ENCODE results near the gene TMEM215. TPM values are rescaled to one million over a fixed set of nuclear protein-coding genes. Genes with fewer than 3 reads are reported as not detected.
"Not testable (repeated sequence)": the region's sequence is repeated elsewhere in the genome, so short reads cannot be mapped to it uniquely, and the experiment has no call there.

Gene TMEM215
- total and polyA plus RNA-seq, 4 donors = not detected

GRCh38 chr9:32764139-32764538 is 19.2 kb upstream of the TMEM215 start:
- DNase-seq (no peak), ATAC-seq (ENCODE audit: low FRiP score) (no peak)
- Histone ChIP-seq H3K36me3 (ENCODE audit: control insufficient read depth in 1 of 2, insufficient read depth in 2 of 2, low read length in 1 of 2) (no peaks in the 10 kb centered on the region), H3K4me3 (ENCODE audit: low read length in 2 of 2) (no peak overlapping the region), H3K27me3 (ENCODE audit: control insufficient read depth in 1 of 2, insufficient read depth in 2 of 2, low read length in 1 of 2) (peaks cover 0 to 2% of the 10 kb centered on the region in 2 donors), H3K4me1 (ENCODE audit: control insufficient read depth in 1 of 2, insufficient read depth in 2 of 2, low read length in 2 of 2) (no peaks in the 10 kb centered on the region), H3K9me3 (ENCODE audit: control insufficient read depth, low read length) (no peaks in the 10 kb centered on the region), H3K27ac (ENCODE audit: low read depth in 1 of 2, low read length in 2 of 2) (no peak overlapping the region)
- intact Hi-C loops (cut with DNase I) = no loop called here
- WGBS, 2 donors = 88 to 90% methylated on average over 5 of the region's 5 CpGs

GRCh38 chr9:32775283-32775682 is 8.1 kb upstream of the TMEM215 start:
- H3K36me3 ChIP-seq (ENCODE audit: control insufficient read depth in 1 of 2, insufficient read depth in 2 of 2, low read length in 1 of 2) = no peaks in the 10 kb centered on the region
- DNase-seq (no peak), ATAC-seq (ENCODE audit: low FRiP score) (no peak)
- intact Hi-C loops (cut with DNase I) = no loop called here
- 53 to 65% methylated on average over 1 of the region's 1 CpG for WGBS, 2 donors
- H3K9me3 ChIP-seq (ENCODE audit: control insufficient read depth, low read length) = peaks cover 6% of the 10 kb centered on the region
- H3K27ac ChIP-seq (ENCODE audit: low read depth in 1 of 2, low read length in 2 of 2) = no peak overlapping the region
- no peaks in the 10 kb centered on the region for H3K27me3 ChIP-seq (ENCODE audit: control insufficient read depth in 1 of 2, insufficient read depth in 2 of 2, low read length in 1 of 2)
- no peak overlapping the region for H3K4me3 ChIP-seq (ENCODE audit: low read length in 2 of 2)
- no peaks in the 10 kb centered on the region for H3K4me1 ChIP-seq (ENCODE audit: control insufficient read depth in 1 of 2, insufficient read depth in 2 of 2, low read length in 2 of 2)

DNA sequence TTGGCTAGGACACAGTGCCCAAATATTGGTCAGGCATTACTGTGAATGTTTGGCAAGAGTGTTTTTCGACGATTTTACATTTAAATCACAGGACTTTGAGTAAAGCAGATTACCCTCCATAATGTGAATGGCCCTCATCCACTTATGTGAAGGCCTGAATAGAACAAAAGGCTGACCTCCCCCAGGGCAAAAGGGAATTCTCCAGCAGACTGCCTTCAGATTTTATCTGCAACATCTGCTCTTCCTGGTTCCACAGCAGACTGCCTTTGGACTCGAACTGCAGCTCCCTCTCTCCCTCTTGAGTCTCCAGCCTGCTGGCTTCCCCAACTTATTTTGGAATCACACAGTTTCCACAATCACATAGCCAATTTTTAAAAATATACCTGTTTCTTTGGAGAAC is 7.1 kb upstream of the TMEM215 start:
- H3K4me1 ChIP-seq (ENCODE audit: control insufficient read depth in 1 of 2, insufficient read depth in 2 of 2, low read length in 2 of 2) = no peaks in the 10 kb centered on the region
- intact Hi-C loops (cut with DNase I) = no loop called here
- H3K27ac ChIP-seq (ENCODE audit: low read depth in 1 of 2, low read length in 2 of 2) = no peak overlapping the region
- ATAC-seq (ENCODE audit: low FRiP score) (no peak), DNase-seq (no peak)
- H3K27me3 ChIP-seq (ENCODE audit: control insufficient read depth in 1 of 2, insufficient read depth in 2 of 2, low read length in 1 of 2) = peaks cover 0 to 1% of the 10 kb centered on the region in 2 donors
- H3K36me3 ChIP-seq (ENCODE audit: control insufficient read depth in 1 of 2, insufficient read depth in 2 of 2, low read length in 1 of 2) = no peaks in the 10 kb centered on the region
- peaks cover 6% of the 10 kb centered on the region for H3K9me3 ChIP-seq (ENCODE audit: control insufficient read depth, low read length)
- WGBS, 2 donors = 75 to 76% methylated on average over 3 of the region's 3 CpGs
- H3K4me3 ChIP-seq (ENCODE audit: low read length in 2 of 2) = no peak overlapping the region

- ATAC-seq (ENCODE audit: low FRiP score) (no peak), DNase-seq (no peak)
- 4% methylated on average over 43 to 45 of the region's 45 CpGs for WGBS, 2 donors
- H3K4me3 ChIP-seq (ENCODE audit: low read length in 2 of 2) = no peak overlapping the region
- H3K36me3 ChIP-seq (ENCODE audit: control insufficient read depth in 1 of 2, insufficient read depth in 2 of 2, low read length in 1 of 2) = no peaks in the 10 kb centered on the region
- peaks cover 2% of the 10 kb centered on the region for H3K9me3 ChIP-seq (ENCODE audit: control insufficient read depth, low read length)
- intact Hi-C loops (cut with DNase I) = no loop called here
- H3K4me1 ChIP-seq (ENCODE audit: control insufficient read depth in 1 of 2, insufficient read depth in 2 of 2, low read length in 2 of 2) = no peaks in the 10 kb centered on the region
- peaks cover 0 to 5% of the 10 kb centered on the region in 2 donors for H3K27me3 ChIP-seq (ENCODE audit: control insufficient read depth in 1 of 2, insufficient read depth in 2 of 2, low read length in 1 of 2)
- no peak overlapping the region for H3K27ac ChIP-seq (ENCODE audit: low read depth in 1 of 2, low read length in 2 of 2)
These were observed 718 bp upstream of the TMEM215 start for GRCh38 chr9:32782476-32783167.

DNA sequence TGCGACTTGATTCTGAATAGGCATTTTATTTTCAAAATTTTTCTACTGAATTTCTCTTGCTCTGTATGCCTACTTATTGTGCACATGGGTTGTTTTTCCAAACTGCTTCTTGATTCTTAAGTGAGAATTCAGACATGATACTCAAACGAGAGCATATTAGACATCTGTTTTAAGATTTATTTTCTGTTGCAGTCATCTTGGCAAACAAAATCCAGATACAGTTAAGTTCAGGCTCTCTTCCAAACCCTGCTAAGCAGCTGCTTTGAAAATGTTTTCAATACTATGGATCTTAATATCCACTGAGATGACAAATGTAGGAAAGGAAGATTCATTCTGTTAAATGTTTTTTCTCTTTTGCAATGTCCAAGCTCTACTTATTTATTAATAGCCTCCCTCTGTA is 4.5 kb downstream of the TMEM215 start:
- intact Hi-C loops (cut with DNase I) = no loop called here
- H3K4me3 ChIP-seq (ENCODE audit: low read length in 2 of 2) = no peak overlapping the region
- ATAC-seq (ENCODE audit: low FRiP score) (no peak), DNase-seq (no peak)
- peaks cover 4% of the 10 kb centered on the region for H3K9me3 ChIP-seq (ENCODE audit: control insufficient read depth, low read length)
- H3K27me3 ChIP-seq (ENCODE audit: control insufficient read depth in 1 of 2, insufficient read depth in 2 of 2, low read length in 1 of 2) = peaks cover 0 to 3% of the 10 kb centered on the region in 2 donors
- H3K27ac ChIP-seq (ENCODE audit: low read depth in 1 of 2, low read length in 2 of 2) = no peak overlapping the region
- WGBS, 2 donors = 54 to 57% methylated on average over 2 of the region's 2 CpGs
- no peaks in the 10 kb centered on the region for H3K36me3 ChIP-seq (ENCODE audit: control insufficient read depth in 1 of 2, insufficient read depth in 2 of 2, low read length in 1 of 2)
- no peaks in the 10 kb centered on the region for H3K4me1 ChIP-seq (ENCODE audit: control insufficient read depth in 1 of 2, insufficient read depth in 2 of 2, low read length in 2 of 2)

GRCh38 chr9:32796015-32796414 is 12.7 kb downstream of the TMEM215 start:
- H3K4me3 ChIP-seq (ENCODE audit: low read length in 2 of 2); DNase-seq; H3K36me3 ChIP-seq (ENCODE audit: control insufficient read depth in 1 of 2, insufficient read depth in 2 of 2, low read length in 1 of 2); H3K4me1 ChIP-seq (ENCODE audit: control insufficient read depth in 1 of 2, insufficient read depth in 2 of 2, low read length in 2 of 2); H3K27ac ChIP-seq (ENCODE audit: low read depth in 1 of 2, low read length in 2 of 2); intact Hi-C loops (cut with DNase I); H3K9me3 ChIP-seq (ENCODE audit: control insufficient read depth, low read length); H3K27me3 ChIP-seq (ENCODE audit: control insufficient read depth in 1 of 2, insufficient read depth in 2 of 2, low read length in 1 of 2); ATAC-seq (ENCODE audit: low FRiP score): not testable (repeated sequence)
- 50 to 52% methylated on average over 3 of the region's 3 CpGs for WGBS, 2 donors

GRCh38 chr9:32801530-32801929 is 18.2 kb downstream of the TMEM215 start:
- Histone ChIP-seq H3K4me1 (ENCODE audit: control insufficient read depth in 1 of 2, insufficient read depth in 2 of 2, low read length in 2 of 2) (no peaks in the 10 kb centered on the region), H3K27me3 (ENCODE audit: control insufficient read depth in 1 of 2, insufficient read depth in 2 of 2, low read length in 1 of 2) (no peaks in the 10 kb centered on the region), H3K27ac (ENCODE audit: low read depth in 1 of 2, low read length in 2 of 2) (no peak overlapping the region), H3K36me3 (ENCODE audit: control insufficient read depth in 1 of 2, insufficient read depth in 2 of 2, low read length in 1 of 2) (no peaks in the 10 kb centered on the region), H3K4me3 (ENCODE audit: low read length in 2 of 2) (no peak overlapping the region), H3K9me3 (ENCODE audit: control insufficient read depth, low read length) (no peaks in the 10 kb centered on the region)
- WGBS, 2 donors = 86 to 88% methylated on average over 1 of the region's 1 CpG
- intact Hi-C loops (cut with DNase I) = no loop called here
- ATAC-seq (ENCODE audit: low FRiP score) = no peak
- DNase-seq = no peak

GRCh38 chr9:32807217-32807616 is 23.9 kb downstream of the TMEM215 start:
- ATAC-seq (ENCODE audit: low FRiP score) = no peak
- 86 to 95% methylated on average over 1 of the region's 1 CpG for WGBS, 2 donors
- no peaks in the 10 kb centered on the region for H3K9me3 ChIP-seq (ENCODE audit: control insufficient read depth, low read length)
- intact Hi-C loops (cut with DNase I) = no loop called here
- no peak for DNase-seq
- H3K4me1 ChIP-seq (ENCODE audit: control insufficient read depth in 1 of 2, insufficient read depth in 2 of 2, low read length in 2 of 2) = no peaks in the 10 kb centered on the region
- H3K27me3 ChIP-seq (ENCODE audit: control insufficient read depth in 1 of 2, insufficient read depth in 2 of 2, low read length in 1 of 2) = no peaks in the 10 kb centered on the region
- H3K27ac ChIP-seq (ENCODE audit: low read depth in 1 of 2, low read length in 2 of 2) = no peak overlapping the region
- no peak overlapping the region for H3K4me3 ChIP-seq (ENCODE audit: low read length in 2 of 2)
- H3K36me3 ChIP-seq (ENCODE audit: control insufficient read depth in 1 of 2, insufficient read depth in 2 of 2, low read length in 1 of 2) = no peaks in the 10 kb centered on the region

DNA sequence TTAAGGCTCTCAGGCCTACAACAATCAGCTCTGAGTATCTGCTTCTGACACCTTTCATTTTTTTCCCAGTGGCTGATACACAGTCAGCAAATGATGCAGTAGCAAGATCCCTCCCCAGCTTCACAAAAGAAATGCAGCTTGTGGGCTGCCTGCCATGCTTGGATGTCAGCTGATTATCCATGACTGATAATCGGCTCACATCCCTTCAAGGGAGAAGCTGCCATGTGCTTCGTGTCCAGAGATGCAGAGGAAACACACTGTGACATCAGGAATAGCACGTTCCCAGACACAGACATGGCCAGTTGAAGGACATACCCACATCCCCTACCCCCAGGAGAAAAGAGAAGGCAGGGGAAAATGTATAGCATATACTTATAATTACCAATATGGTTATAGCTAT is 27.9 kb downstream of the TMEM215 start:
- Histone ChIP-seq H3K36me3 (ENCODE audit: control insufficient read depth in 1 of 2, insufficient read depth in 2 of 2, low read length in 1 of 2) (no peaks in the 10 kb centered on the region), H3K27me3 (ENCODE audit: control insufficient read depth in 1 of 2, insufficient read depth in 2 of 2, low read length in 1 of 2) (no peaks in the 10 kb centered on the region), H3K4me1 (ENCODE audit: control insufficient read depth in 1 of 2, insufficient read depth in 2 of 2, low read length in 2 of 2) (no peaks in the 10 kb centered on the region), H3K4me3 (ENCODE audit: low read length in 2 of 2) (no peak overlapping the region), H3K9me3 (ENCODE audit: control insufficient read depth, low read length) (peaks cover 2% of the 10 kb centered on the region), H3K27ac (ENCODE audit: low read depth in 1 of 2, low read length in 2 of 2) (no peak overlapping the region)
- WGBS, 2 donors = 60 to 64% methylated on average over 3 of the region's 3 CpGs
- intact Hi-C loops (cut with DNase I) = loop anchor here in 1 of 2 donors (2.0 kb wide), 1 partner anchor 14 kb away; no protein-coding TSS in a partner anchor
- ATAC-seq (ENCODE audit: low FRiP score) (no peak), DNase-seq (no peak)
